CD4-positive, alpha-beta memory T cell (primary cell): ENCODE data around the gene MPRIP. TPM values are rescaled to one million over a fixed set of nuclear protein-coding genes. Genes with fewer than 3 reads are reported as not detected.

Experiments used
- CTCF ChIA-PET: fragments of 350-600 bp; sonication (Branson Sonifier 250); formaldehyde crosslinking; loops from one replicate; lab custom pipeline; 2021; ENCODE audit warnings: inconsistent platforms; ENCODE audit not compliant: partially characterized antibody; lab: Charles Lee
- POLR2A ChIA-PET: fragments of 350-600 bp; sonication (Branson Sonifier 250); formaldehyde crosslinking; loops from one replicate; lab custom pipeline; 2021; ENCODE audit not compliant: partially characterized antibody; lab: Charles Lee
- DNase-seq, 5 donors: peaks; one replicate each; pipeline versions ENCODE4 v3.0.0 to v3.0.0-alpha.2; 2020 to 2022; ENCODE audit warnings: mixed read lengths in 1 of 5
- H3K27ac ChIP-seq: one replicate; pipeline ENCODE4 v1.7.0; 2013; ENCODE audit warnings: low read depth, low read length
- H3K27me3 ChIP-seq: 2 replicates; pipeline ENCODE4 v1.7.0; 2013; ENCODE audit warnings: mild to moderate bottlenecking, low read length, moderate library complexity; ENCODE audit not compliant: insufficient read depth
- H3K36me3 ChIP-seq: 2 replicates; pipeline ENCODE4 v1.7.0; 2013; ENCODE audit warnings: mild to moderate bottlenecking, low read length, moderate library complexity; ENCODE audit not compliant: insufficient read depth
- H3K4me1 ChIP-seq: 2 replicates; pipeline ENCODE4 v1.7.0; 2013; ENCODE audit warnings: mild to moderate bottlenecking, low read length, moderate library complexity; ENCODE audit not compliant: insufficient read depth
- H3K4me3 ChIP-seq, 2 donors: one replicate each; pipeline ENCODE4 v1.7.0; 2013; ENCODE audit warnings: low read length in 2 of 2, mild to moderate bottlenecking in 1 of 2
- H3K9me3 ChIP-seq, 2 donors: one replicate each; pipeline ENCODE4 v1.7.0; 2013; ENCODE audit warnings: low read length in 2 of 2, control low read depth in 1 of 2; ENCODE audit not compliant: control insufficient read depth in 1 of 2
- H3K27ac Mint-ChIP-seq, 7 donors: one replicate each; pipeline ENCODE4 v1.8.0; 2020 to 2021; ENCODE audit warnings: mixed read lengths in 7 of 7, mild to moderate bottlenecking in 6 of 7, inconsistent platforms in 3 of 7, moderate library complexity in 3 of 7
- H3K27me3 Mint-ChIP-seq, 2 donors: one replicate each; pipeline ENCODE4 v1.8.0; 2020 to 2021; ENCODE audit warnings: mixed read lengths in 2 of 2
- H3K36me3 Mint-ChIP-seq, 2 donors: one replicate each; pipeline ENCODE4 v1.8.0; 2020 to 2021; ENCODE audit warnings: mixed read lengths in 2 of 2, inconsistent platforms in 1 of 2, mild to moderate bottlenecking in 1 of 2
- H3K4me1 Mint-ChIP-seq, 4 donors: one replicate each; pipeline ENCODE4 v1.8.0; 2020 to 2021; ENCODE audit warnings: mixed read lengths in 4 of 4, mild to moderate bottlenecking in 1 of 4
- H3K4me3 Mint-ChIP-seq, 8 donors: one replicate each; pipeline ENCODE4 v1.8.0; 2020 to 2021; ENCODE audit warnings: mixed read lengths in 8 of 8, mild to moderate bottlenecking in 7 of 8, moderate library complexity in 6 of 8, inconsistent platforms in 3 of 8
- H3K9me3 Mint-ChIP-seq, 8 donors: one replicate each; pipeline ENCODE4 v1.8.0; 2020 to 2021; ENCODE audit warnings: mixed read lengths in 8 of 8, mild to moderate bottlenecking in 5 of 8, inconsistent platforms in 3 of 8, moderate library complexity in 1 of 8
- intact Hi-C: fragments of 100-400 bp; cut with micrococcal nuclease; formaldehyde crosslinking; loops from one replicate; pipeline ENCODE4 v1.15.1; 2023
- polyA plus RNA-seq, 2 donors: library from polyadenylated mRNA; unstranded; fragments of 300-500 nt; fragmentation: Illumina TruSeq; gene quantifications; one replicate each; pipeline ENCODE4 v1.2.3, GENCODE V29; 2021
- total RNA-seq, 2 experiments: library from RNA; stranded (reverse); gene quantifications; one replicate each; pipeline ENCODE4 v1.2.3, GENCODE V29; 2021

The MPRIP gene
- total and polyA plus RNA-seq, 4 experiments from 2014 or later: 48.4 to 255 (median 152) TPM

- CTCF ChIA-PET: interaction anchor here (1.1 to 2.5 kb wide), 4 partner anchors 9 to 32 kb away, joined by 3 to 7 read pairs (median 4); no protein-coding TSS in a partner anchor
- peaks cover 82% of the 10 kb centered on the region for H3K4me1 ChIP-seq
Measured at GRCh38 chr17:17109907-17110306, 67.7 kb downstream of the MPRIP start.

GRCh38 chr17:17110520-17110919, 68.3 kb downstream of the MPRIP start:
- Mint-ChIP-seq H3K9me3 (no peaks in the 10 kb centered on the region), H3K4me1 (peaks cover 60 to 91% (median 81%) of the 10 kb centered on the region in 4 donors), H3K4me3 (peak overlapping the region in 6 of 8 donors; percentile 40 to 77 (median 61)), H3K36me3 (peaks cover 0 to 1% of the 10 kb centered on the region in 2 donors), H3K27me3 (no peaks in the 10 kb centered on the region), H3K27ac (peak overlapping the region; percentile 89 to 95 (median 93))
- Histone ChIP-seq H3K4me1 (peaks cover 88% of the 10 kb centered on the region), H3K36me3 (no peaks in the 10 kb centered on the region), H3K27me3 (no peaks in the 10 kb centered on the region), H3K27ac (peak overlapping the region; percentile 46), H3K4me3 (no peak overlapping the region), H3K9me3 (no peaks in the 10 kb centered on the region)
- intact Hi-C loops: no loop called here
- ChIA-PET CTCF (interaction anchor here (1.1 to 2.5 kb wide), 4 partner anchors 9 to 32 kb away, joined by 3 to 7 read pairs (median 4); no protein-coding TSS in a partner anchor), POLR2A (interaction anchor here (1.0 to 5.6 kb wide), 7 partner anchors 10 to 73 kb away, joined by 3 to 57 read pairs (median 7); partner anchors contain the start of gene MPRIP)
- peak in 2 of 5 donors; percentile 6 to 56 for DNase-seq

More at GRCh38 chr17:17109907-17110306, 67.7 kb downstream of the MPRIP start:
- POLR2A ChIA-PET: interaction anchor here (1.0 to 5.6 kb wide), 7 partner anchors 10 to 73 kb away, joined by 3 to 57 read pairs (median 7); partner anchors contain the start of gene MPRIP
- intact Hi-C loops: loop anchor here (1.0 kb wide), 1 partner anchor 203 kb away; no protein-coding TSS in a partner anchor
- peaks cover 55 to 91% (median 75%) of the 10 kb centered on the region in 4 donors for H3K4me1 Mint-ChIP-seq
- peak overlapping the region; percentile 89 to 95 (median 93) for H3K27ac Mint-ChIP-seq
- peak overlapping the region in 7 of 8 donors; percentile 60 to 77 (median 73) for H3K4me3 Mint-ChIP-seq
- no peaks in the 10 kb centered on the region for H3K9me3 Mint-ChIP-seq
- H3K27me3 Mint-ChIP-seq: no peaks in the 10 kb centered on the region
- peaks cover 0 to 1% of the 10 kb centered on the region in 2 donors for H3K36me3 Mint-ChIP-seq
- Histone ChIP-seq H3K27ac (peak overlapping the region; percentile 46), H3K36me3 (no peaks in the 10 kb centered on the region), H3K4me3 (no peak overlapping the region), H3K27me3 (no peaks in the 10 kb centered on the region), H3K9me3 (no peaks in the 10 kb centered on the region)
- peak; percentile 46 to 68 (median 61) for DNase-seq

- intact Hi-C loops: no loop called here
- H3K27ac Mint-ChIP-seq: peak overlapping the region; percentile 87 to 95 (median 92)
- peak overlapping the region; percentile 46 for H3K27ac ChIP-seq
Measured at GRCh38 chr17:17111401-17112393, 69.4 kb downstream of the MPRIP start.

DNA sequence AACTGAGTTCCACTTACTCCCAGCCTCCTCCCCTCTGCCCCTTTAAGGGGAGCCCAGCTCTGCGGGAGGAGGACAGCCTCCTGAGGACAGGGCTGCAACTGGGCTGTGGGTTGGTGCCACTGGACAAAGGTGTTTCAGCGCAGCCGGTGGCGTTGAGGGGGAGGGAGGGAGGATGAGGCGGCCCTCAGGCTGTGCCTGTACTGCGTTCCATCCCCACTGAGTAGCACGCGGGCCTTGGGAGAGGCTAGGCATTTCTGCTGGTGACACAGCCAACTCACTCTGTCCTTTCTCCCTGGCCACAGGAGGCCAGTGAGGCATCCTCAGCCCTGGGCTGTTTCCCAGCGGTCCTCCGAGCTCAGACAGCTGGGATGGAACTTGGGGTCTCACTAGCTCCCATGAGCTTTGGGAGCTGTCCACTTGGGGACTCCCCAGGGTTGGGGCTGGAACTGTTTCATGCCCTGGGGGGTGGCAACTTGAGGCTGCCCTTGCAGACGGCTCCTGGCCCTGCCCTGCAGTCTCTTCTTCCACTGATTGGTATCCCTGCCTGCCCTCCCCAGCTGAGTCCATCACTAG, 70.5 kb downstream of the MPRIP start:
- H3K27me3 Mint-ChIP-seq: no peaks in the 10 kb centered on the region
- intact Hi-C loops: no loop called here

More at GRCh38 chr17:17111401-17112393, 69.4 kb downstream of the MPRIP start:
- no peak for DNase-seq
- Histone ChIP-seq H3K36me3 (no peaks in the 10 kb centered on the region), H3K27me3 (no peaks in the 10 kb centered on the region), H3K9me3 (no peaks in the 10 kb centered on the region), H3K4me1 (peaks cover 94% of the 10 kb centered on the region), H3K4me3 (no peak overlapping the region)
- H3K4me1 Mint-ChIP-seq: peaks cover 63 to 94% (median 81%) of the 10 kb centered on the region in 4 donors
- POLR2A ChIA-PET: interaction anchor here (3.2 to 5.6 kb wide), 2 partner anchors 9 to 14 kb away, joined by 13 to 57 read pairs; no protein-coding TSS in a partner anchor
- H3K4me3 Mint-ChIP-seq: peak overlapping the region in 6 of 8 donors; percentile 9 to 71 (median 40)
- H3K9me3 Mint-ChIP-seq: no peaks in the 10 kb centered on the region
- H3K36me3 Mint-ChIP-seq: peaks cover 0 to 1% of the 10 kb centered on the region in 2 donors
- CTCF ChIA-PET: interaction anchor here (0.7 to 2.0 kb wide), 2 partner anchors 14 to 31 kb away, joined by 3 to 5 read pairs; no protein-coding TSS in a partner anchor
- no peaks in the 10 kb centered on the region for H3K27me3 Mint-ChIP-seq

GRCh38 chr17:17114592-17115225, 72.5 kb downstream of the MPRIP start:
- intact Hi-C loops: loop anchor here (5.0 kb wide), 1 partner anchor 72 kb away; the partner anchor contains the start of gene MPRIP
- H3K9me3 ChIP-seq: no peaks in the 10 kb centered on the region
- H3K36me3 Mint-ChIP-seq: no peaks in the 10 kb centered on the region
- no peaks in the 10 kb centered on the region for H3K27me3 ChIP-seq
- ChIA-PET POLR2A (interaction anchor here (1.2 kb wide), 1 partner anchor 10 kb away, joined by 3 read pairs; no protein-coding TSS in a partner anchor), CTCF (no interaction called here)
- H3K36me3 ChIP-seq: no peaks in the 10 kb centered on the region
- no peak overlapping the region for H3K4me3 ChIP-seq
- H3K27ac Mint-ChIP-seq: peak overlapping the region; percentile 31 to 89 (median 82)
- DNase-seq: no peak
- no peaks in the 10 kb centered on the region for H3K27me3 Mint-ChIP-seq
- H3K9me3 Mint-ChIP-seq: peaks cover 0 to 3% (median 0%) of the 10 kb centered on the region in 8 donors
- H3K27ac ChIP-seq: peak overlapping the region; percentile 28
- H3K4me3 Mint-ChIP-seq: peak overlapping the region in 7 of 8 donors; percentile 32 to 63 (median 45)
- H3K4me1 ChIP-seq: peaks cover 94% of the 10 kb centered on the region
- peaks cover 55 to 93% (median 77%) of the 10 kb centered on the region in 4 donors for H3K4me1 Mint-ChIP-seq

More for the DNA sequence above, 70.5 kb downstream of the MPRIP start:
- H3K4me1 ChIP-seq: peaks cover 94% of the 10 kb centered on the region
- no peak overlapping the region for H3K27ac ChIP-seq
- H3K4me3 ChIP-seq: no peak overlapping the region
- no peaks in the 10 kb centered on the region for H3K36me3 ChIP-seq
- no peak for DNase-seq
- H3K27me3 ChIP-seq: no peaks in the 10 kb centered on the region
- ChIA-PET POLR2A (no interaction called here), CTCF (interaction anchor here (1.0 to 1.3 kb wide), 3 partner anchors 9 to 204 kb away, joined by 3 to 4 read pairs (median 3); no protein-coding TSS in a partner anchor)
- Mint-ChIP-seq H3K27ac (peak overlapping the region in 4 of 7 donors; percentile 4 to 66 (median 38)), H3K9me3 (peaks cover 0 to 3% (median 0%) of the 10 kb centered on the region in 8 donors), H3K4me3 (no peak overlapping the region), H3K4me1 (peaks cover 61 to 93% (median 79%) of the 10 kb centered on the region in 4 donors), H3K36me3 (peaks cover 0 to 1% of the 10 kb centered on the region in 2 donors)
- H3K9me3 ChIP-seq: no peaks in the 10 kb centered on the region

DNA sequence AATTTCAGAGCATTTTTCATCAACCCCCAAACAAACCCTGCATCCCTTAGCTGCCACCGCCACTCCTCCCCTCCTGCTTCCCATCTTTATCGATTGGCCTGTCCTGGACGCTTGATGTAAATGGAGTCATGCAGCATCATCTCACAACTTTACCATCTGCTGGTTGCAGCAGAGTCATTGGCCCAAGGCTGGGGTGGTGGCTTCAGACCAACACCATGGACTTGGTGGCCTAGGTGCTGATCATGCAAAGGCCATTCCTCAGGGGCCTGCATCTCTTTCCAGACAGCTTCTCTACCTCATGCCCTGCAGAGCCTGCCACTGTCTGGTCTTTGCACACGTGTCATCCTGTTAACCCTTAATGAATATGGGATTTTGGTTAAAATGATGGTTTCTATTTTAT, 73.4 kb downstream of the MPRIP start:
- no peaks in the 10 kb centered on the region for H3K36me3 Mint-ChIP-seq
- POLR2A ChIA-PET: no interaction called here
- H3K9me3 Mint-ChIP-seq: peaks cover 0 to 3% (median 0%) of the 10 kb centered on the region in 8 donors
- Histone ChIP-seq H3K36me3 (no peaks in the 10 kb centered on the region), H3K27me3 (no peaks in the 10 kb centered on the region), H3K4me1 (peaks cover 94% of the 10 kb centered on the region), H3K9me3 (no peaks in the 10 kb centered on the region), H3K27ac (no peak overlapping the region), H3K4me3 (no peak overlapping the region)
- peak overlapping the region; percentile 31 to 89 (median 82) for H3K27ac Mint-ChIP-seq
- H3K4me3 Mint-ChIP-seq: peak overlapping the region in 6 of 8 donors; percentile 16 to 63 (median 38)
- CTCF ChIA-PET: no interaction called here
- H3K27me3 Mint-ChIP-seq: no peaks in the 10 kb centered on the region
- peaks cover 53 to 93% (median 78%) of the 10 kb centered on the region in 4 donors for H3K4me1 Mint-ChIP-seq
- DNase-seq: no peak
- intact Hi-C loops: loop anchor here (5.0 kb wide), 1 partner anchor 73 kb away; the partner anchor contains the start of gene MPRIP
